SK-N-MC (cell line): Measurements from ENCODE around the gene TFPI2.

ENCODE experiments used
- EZH2 ChIP-seq: fragments of 200-600 bp; sonication (generic); IDR thresholded peaks from one replicate; pipeline ENCODE4 v1.6.1; 2017; ENCODE audit warnings: antibody characterized with exemption
- POLR2AphosphoS5 ChIP-seq: IDR thresholded peaks from 2 replicates; pipeline ENCODE4 v1.6.1; 2012; ENCODE audit warnings: mild to moderate bottlenecking, low read depth, low read length, borderline replicate concordance

GRCh38 chr7:93851536-93851935 is 39.0 kb downstream of the TFPI2 start:
- TF ChIP-seq EZH2 (no peak), POLR2AphosphoS5 (no peak)
